NCI-H446 (cell line): ENCODE data around the gene CASK.
"Not testable (repeated sequence)": the region's sequence is repeated elsewhere in the genome, so short reads cannot be mapped to it uniquely, and the experiment has no call there.

Experiments
- DNase-seq, 2 experiments: peaks; one replicate each; lab custom pipeline; 2025; lab: John Stamatoyannopoulos, UW

The CASK gene

GRCh38 chrX:41730081-41730480 lies 193.3 kb downstream of the CASK start:
- DNase-seq = no peak

- DNase-seq = no peak
Measured at GRCh38 chrX:41728125-41728524, 195.2 kb downstream of the CASK start.

GRCh38 chrX:41723826-41724225 lies 199.5 kb downstream of the CASK start, which contains the start of gene GPR82:
TSS of gene GPR82 (plus strand) at chrX:41724181. CDS start at chrX:41727027, 2,846 bp downstream.
- DNase-seq = no peak

GRCh38 chrX:41722816-41723618 lies 200.3 kb downstream of the CASK start:
- DNase-seq = no peak

- no peak for DNase-seq
Measured at GRCh38 chrX:41722214-41722613, 201.1 kb downstream of the CASK start.

- DNase-seq = no peak
Measured at GRCh38 chrX:41721590-41721989, 201.8 kb downstream of the CASK start.

- no peak for DNase-seq
Measured at GRCh38 chrX:41720125-41720779, 203.1 kb downstream of the CASK start.

- not testable (repeated sequence) for DNase-seq
Measured at GRCh38 chrX:41719610-41720009, 203.7 kb downstream of the CASK start.

GRCh38 chrX:41718481-41719235 lies 204.7 kb downstream of the CASK start:
- no peak for DNase-seq

GRCh38 chrX:41716767-41717473 lies 206.4 kb downstream of the CASK start:
- no peak for DNase-seq

- DNase-seq = no peak
Measured at GRCh38 chrX:41716222-41716621, 207.1 kb downstream of the CASK start.

GRCh38 chrX:41711021-41711667 lies 212.2 kb downstream of the CASK start:
- DNase-seq = no peak

GRCh38 chrX:41708486-41708885 lies 214.9 kb downstream of the CASK start:
- DNase-seq = no peak

- DNase-seq = no peak
Measured at GRCh38 chrX:41707218-41707617, 216.1 kb downstream of the CASK start.

- DNase-seq = no peak
Measured at GRCh38 chrX:41705680-41706374, 217.5 kb downstream of the CASK start.

GRCh38 chrX:41705042-41705441 lies 218.3 kb downstream of the CASK start:
- DNase-seq = no peak

- DNase-seq = no peak
Measured at GRCh38 chrX:41703574-41704029, 219.8 kb downstream of the CASK start.

- no peak for DNase-seq
Measured at GRCh38 chrX:41695426-41695825, 227.9 kb downstream of the CASK start.

GRCh38 chrX:41693024-41693423 lies 230.3 kb downstream of the CASK start:
- DNase-seq = no peak

GRCh38 chrX:41692162-41692749 lies 231.1 kb downstream of the CASK start:
- no peak for DNase-seq
